Measurements from ENCODE around the gene CDRT15L2.
"Not testable (repeated sequence)": the region's sequence is repeated elsewhere in the genome, so short reads cannot be mapped to it uniquely, and the experiment has no call there.

The CDRT15L2 gene

GRCh38 chr17:20562587-20562986, 16.9 kb upstream of the CDRT15L2 start:
- DNase-seq (ENCODE audit: low read depth, low spot score), result no peak
- in situ Hi-C loops (cut with HindIII; ENCODE audit: low sequenced_read_pairs), result no loop called here
- no peak overlapping the region for H3K4me3 ChIP-seq (ENCODE audit: low read depth, low read length)
- no peak for TF ChIP-seq CTCF (IDR thresholded peaks at IDR 0.05; ENCODE audit: low read depth, low read length)

- DNase-seq (ENCODE audit: low read depth, low spot score); in situ Hi-C loops (cut with HindIII; ENCODE audit: low sequenced_read_pairs); H3K4me3 ChIP-seq (ENCODE audit: low read depth, low read length): not testable (repeated sequence)
These were observed 14.3 kb upstream of the CDRT15L2 start for GRCh38 chr17:20565245-20565644.

- no peak overlapping the region for H3K4me3 ChIP-seq (ENCODE audit: low read depth, low read length)
- no peak for DNase-seq (ENCODE audit: low read depth, low spot score)
- in situ Hi-C loops (cut with HindIII; ENCODE audit: low sequenced_read_pairs), result no loop called here
- TF ChIP-seq CTCF (IDR thresholded peaks at IDR 0.05; ENCODE audit: low read depth, low read length), result no peak
These were observed 13.8 kb upstream of the CDRT15L2 start for GRCh38 chr17:20565711-20566110.

- DNase-seq (ENCODE audit: low read depth, low spot score); in situ Hi-C loops (cut with HindIII; ENCODE audit: low sequenced_read_pairs); H3K4me3 ChIP-seq (ENCODE audit: low read depth, low read length): not testable (repeated sequence)
These were observed 12.8 kb upstream of the CDRT15L2 start for GRCh38 chr17:20566736-20567135.

GRCh38 chr17:20567421-20567820, 12.1 kb upstream of the CDRT15L2 start:
- in situ Hi-C loops (cut with HindIII; ENCODE audit: low sequenced_read_pairs); H3K4me3 ChIP-seq (ENCODE audit: low read depth, low read length); DNase-seq (ENCODE audit: low read depth, low spot score): not testable (repeated sequence)

- DNase-seq (ENCODE audit: low read depth, low spot score); in situ Hi-C loops (cut with HindIII; ENCODE audit: low sequenced_read_pairs): not testable (repeated sequence)
These were observed 10.9 kb upstream of the CDRT15L2 start for GRCh38 chr17:20568604-20569003.

GRCh38 chr17:20571653-20572052, 7.9 kb upstream of the CDRT15L2 start:
- H3K4me3 ChIP-seq (ENCODE audit: low read depth, low read length); DNase-seq (ENCODE audit: low read depth, low spot score); in situ Hi-C loops (cut with HindIII; ENCODE audit: low sequenced_read_pairs): not testable (repeated sequence)

More at GRCh38 chr17:20568604-20569003, 10.9 kb upstream of the CDRT15L2 start:
- not testable (repeated sequence) for H3K4me3 ChIP-seq (ENCODE audit: low read depth, low read length)

- in situ Hi-C loops (cut with HindIII; ENCODE audit: low sequenced_read_pairs); DNase-seq (ENCODE audit: low read depth, low spot score); H3K4me3 ChIP-seq (ENCODE audit: low read depth, low read length): not testable (repeated sequence)
These were observed 6.3 kb upstream of the CDRT15L2 start for GRCh38 chr17:20573216-20573615.

- in situ Hi-C loops (cut with HindIII; ENCODE audit: low sequenced_read_pairs), result not testable (repeated sequence)
These were observed 4.5 kb upstream of the CDRT15L2 start for GRCh38 chr17:20575071-20575470.

GRCh38 chr17:20583891-20584577, 4.5 kb downstream of the CDRT15L2 start:
- H3K4me3 ChIP-seq (ENCODE audit: low read depth, low read length); DNase-seq (ENCODE audit: low read depth, low spot score); in situ Hi-C loops (cut with HindIII; ENCODE audit: low sequenced_read_pairs): not testable (repeated sequence)

More at GRCh38 chr17:20575071-20575470, 4.5 kb upstream of the CDRT15L2 start:
- not testable (repeated sequence) for DNase-seq (ENCODE audit: low read depth, low spot score); H3K4me3 ChIP-seq (ENCODE audit: low read depth, low read length)

- in situ Hi-C loops (cut with HindIII; ENCODE audit: low sequenced_read_pairs); H3K4me3 ChIP-seq (ENCODE audit: low read depth, low read length): not testable (repeated sequence)
- peak; percentile 1 for DNase-seq (ENCODE audit: low read depth, low spot score)
These were observed 9.4 kb downstream of the CDRT15L2 start for GRCh38 chr17:20588744-20589453.

GRCh38 chr17:20589454-20589810, 9.9 kb downstream of the CDRT15L2 start:
- DNase-seq (ENCODE audit: low read depth, low spot score); H3K4me3 ChIP-seq (ENCODE audit: low read depth, low read length); in situ Hi-C loops (cut with HindIII; ENCODE audit: low sequenced_read_pairs): not testable (repeated sequence)

GRCh38 chr17:20591040-20591439, 11.5 kb downstream of the CDRT15L2 start:
- in situ Hi-C loops (cut with HindIII; ENCODE audit: low sequenced_read_pairs); DNase-seq (ENCODE audit: low read depth, low spot score); H3K4me3 ChIP-seq (ENCODE audit: low read depth, low read length): not testable (repeated sequence)

GRCh38 chr17:20605568-20605967, 26.0 kb downstream of the CDRT15L2 start:
- H3K4me3 ChIP-seq (ENCODE audit: low read depth, low read length); in situ Hi-C loops (cut with HindIII; ENCODE audit: low sequenced_read_pairs); DNase-seq (ENCODE audit: low read depth, low spot score): not testable (repeated sequence)

GRCh38 chr17:20609490-20609889, 30.0 kb downstream of the CDRT15L2 start:
- DNase-seq (ENCODE audit: low read depth, low spot score); H3K4me3 ChIP-seq (ENCODE audit: low read depth, low read length); in situ Hi-C loops (cut with HindIII; ENCODE audit: low sequenced_read_pairs): not testable (repeated sequence)
